GM12872 (cell line): ENCODE data around the gene KIF5B.

Experiments
- TF ChIP-seq, protein P1 (sequence below): IDR thresholded peaks from 3 replicates; pipeline ENCODE4 v1.5.1; 2011; ENCODE audit warnings: low read depth, mild to moderate bottlenecking, low read length, moderate library complexity; ENCODE audit not compliant: insufficient read depth

Gene KIF5B

GRCh38 chr10:32039734-32040133 is 16.5 kb downstream of the KIF5B start:
- TF ChIP-seq, protein P1, sequence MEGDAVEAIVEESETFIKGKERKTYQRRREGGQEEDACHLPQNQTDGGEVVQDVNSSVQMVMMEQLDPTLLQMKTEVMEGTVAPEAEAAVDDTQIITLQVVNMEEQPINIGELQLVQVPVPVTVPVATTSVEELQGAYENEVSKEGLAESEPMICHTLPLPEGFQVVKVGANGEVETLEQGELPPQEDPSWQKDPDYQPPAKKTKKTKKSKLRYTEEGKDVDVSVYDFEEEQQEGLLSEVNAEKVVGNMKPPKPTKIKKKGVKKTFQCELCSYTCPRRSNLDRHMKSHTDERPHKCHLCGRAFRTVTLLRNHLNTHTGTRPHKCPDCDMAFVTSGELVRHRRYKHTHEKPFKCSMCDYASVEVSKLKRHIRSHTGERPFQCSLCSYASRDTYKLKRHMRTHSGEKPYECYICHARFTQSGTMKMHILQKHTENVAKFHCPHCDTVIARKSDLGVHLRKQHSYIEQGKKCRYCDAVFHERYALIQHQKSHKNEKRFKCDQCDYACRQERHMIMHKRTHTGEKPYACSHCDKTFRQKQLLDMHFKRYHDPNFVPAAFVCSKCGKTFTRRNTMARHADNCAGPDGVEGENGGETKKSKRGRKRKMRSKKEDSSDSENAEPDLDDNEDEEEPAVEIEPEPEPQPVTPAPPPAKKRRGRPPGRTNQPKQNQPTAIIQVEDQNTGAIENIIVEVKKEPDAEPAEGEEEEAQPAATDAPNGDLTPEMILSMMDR, result no peak

DNA sequence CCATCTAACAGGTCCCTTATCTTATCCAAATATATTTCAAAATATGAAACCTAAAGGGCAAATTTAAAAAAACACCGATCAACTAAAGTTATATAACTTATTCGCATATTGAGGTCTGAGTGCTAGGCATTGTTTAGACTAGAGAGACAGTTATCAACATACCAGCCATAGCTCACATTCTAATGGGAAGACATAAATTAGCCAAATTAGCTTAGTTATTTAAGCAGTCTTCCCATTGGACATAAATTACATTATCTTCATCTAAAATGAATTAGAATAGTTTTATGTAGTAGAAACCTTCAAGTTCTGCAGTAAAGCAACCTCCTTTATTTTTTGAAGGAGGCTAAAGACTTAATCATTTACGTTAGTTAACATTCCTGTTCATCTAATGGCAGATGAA is 17.4 kb downstream of the KIF5B start:
- TF ChIP-seq, protein P1, result no peak

GRCh38 chr10:32036922-32037321 is 19.3 kb downstream of the KIF5B start:
- TF ChIP-seq, protein P1, result no peak

DNA sequence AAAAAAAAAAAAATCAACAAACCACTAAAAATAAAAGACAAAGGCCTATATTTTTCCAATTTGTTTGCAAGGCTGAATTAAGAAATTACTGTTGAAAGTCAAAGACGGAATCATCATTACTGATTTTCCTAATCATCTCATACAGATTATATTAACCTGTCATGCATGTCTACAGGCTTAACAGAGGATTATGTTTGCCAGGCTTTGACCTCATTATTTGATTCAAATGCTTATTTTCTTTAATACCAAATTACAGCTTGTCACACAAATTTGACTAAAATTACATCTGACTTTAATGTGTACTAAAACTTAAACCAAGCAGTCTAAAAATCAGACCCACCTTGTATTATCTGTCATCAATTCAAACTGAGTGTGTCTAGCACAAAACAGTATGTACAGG is 21.2 kb downstream of the KIF5B start:
- TF ChIP-seq, protein P1, result no peak

DNA sequence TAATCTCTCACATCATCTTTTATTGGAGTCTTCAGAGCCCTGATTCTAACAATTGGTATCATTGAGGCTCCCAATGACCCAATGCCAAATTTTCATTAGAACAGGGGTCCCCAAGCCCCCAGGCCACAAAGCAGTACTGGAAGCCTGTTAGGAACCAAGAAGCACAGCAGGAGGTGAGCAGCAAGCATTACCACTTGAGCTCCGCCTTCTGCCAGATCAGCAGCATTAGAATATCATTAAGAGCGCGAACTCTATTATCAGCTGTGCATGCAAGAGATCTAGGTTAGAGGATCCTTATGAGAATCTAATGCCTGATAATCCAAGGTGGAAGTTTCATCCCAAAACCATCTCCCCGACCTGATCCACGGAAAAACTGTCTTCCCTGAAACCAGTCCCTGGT is 23.1 kb downstream of the KIF5B start:
- TF ChIP-seq, protein P1, result no peak

GRCh38 chr10:32031920-32032319 is 24.3 kb downstream of the KIF5B start:
- TF ChIP-seq, protein P1, result no peak

- TF ChIP-seq, protein P1, result no peak
These were observed 24.8 kb downstream of the KIF5B start for GRCh38 chr10:32031424-32031823.

- TF ChIP-seq, protein P1, result no peak
These were observed 27.5 kb downstream of the KIF5B start for GRCh38 chr10:32028710-32029109.
